Activated T-cell treated with anti-CD3 and anti-CD28 coated beads, Interleukin-2, amount 50 U/mL, for 48 hours (primary cell): ENCODE measurements around the gene ATXN7.

Experiments used
- DNase-seq, 2 experiments: peaks; one replicate each; pipeline ENCODE4 v3.0.0-alpha.2; 2020

The ATXN7 gene

GRCh38 chr3:63867225-63867624 is 3.6 kb downstream of the ATXN7 start:
- DNase-seq, result no peak

GRCh38 chr3:63869940-63870614 is 6.4 kb downstream of the ATXN7 start:
- DNase-seq, result no peak

DNA sequence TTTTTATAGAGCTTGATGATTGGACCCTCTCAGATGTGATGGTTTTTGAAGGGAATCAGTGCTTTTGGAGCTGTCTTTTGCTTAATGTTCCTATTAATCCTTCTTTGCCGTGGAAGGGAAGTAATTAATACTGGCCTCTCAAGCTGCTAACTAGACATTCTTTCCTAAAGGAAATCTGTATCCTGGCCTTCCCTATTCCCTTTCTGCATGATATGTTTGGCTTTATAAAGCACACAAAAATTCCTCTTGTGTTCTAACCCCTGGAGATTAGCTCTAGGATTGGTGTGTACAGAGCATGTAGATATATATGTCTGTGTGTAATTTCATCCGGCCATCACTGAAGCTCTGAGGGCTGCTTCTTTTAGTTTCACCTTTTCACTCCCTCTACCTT is 6.9 kb downstream of the ATXN7 start:
- DNase-seq, result no peak

GRCh38 chr3:63872135-63872924 is 8.7 kb downstream of the ATXN7 start:
- no peak for DNase-seq

- DNase-seq, result no peak
These were observed 11.1 kb downstream of the ATXN7 start for GRCh38 chr3:63874769-63875168.

DNA sequence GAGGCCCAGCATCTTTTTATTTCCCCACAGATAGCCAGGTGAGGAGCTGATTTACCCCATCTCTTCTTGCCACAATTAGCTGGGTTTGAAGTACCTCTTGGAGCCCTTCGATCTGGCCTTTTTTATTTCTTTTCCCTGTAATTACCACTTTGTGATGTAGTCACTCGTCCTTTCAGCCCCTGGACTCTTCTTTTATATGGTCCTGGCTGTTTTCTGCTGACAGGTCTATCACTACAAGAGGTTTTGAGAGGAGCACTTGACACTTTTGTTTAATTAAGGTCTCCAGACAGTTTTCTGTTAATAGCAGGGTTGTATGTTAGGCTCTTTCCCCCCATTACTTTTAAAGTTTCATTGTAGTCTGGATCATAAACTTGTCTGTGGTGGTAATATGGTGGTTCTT is 11.8 kb downstream of the ATXN7 start:
- DNase-seq, result no peak

GRCh38 chr3:63876260-63876659 is 12.6 kb downstream of the ATXN7 start:
- no peak for DNase-seq

DNA sequence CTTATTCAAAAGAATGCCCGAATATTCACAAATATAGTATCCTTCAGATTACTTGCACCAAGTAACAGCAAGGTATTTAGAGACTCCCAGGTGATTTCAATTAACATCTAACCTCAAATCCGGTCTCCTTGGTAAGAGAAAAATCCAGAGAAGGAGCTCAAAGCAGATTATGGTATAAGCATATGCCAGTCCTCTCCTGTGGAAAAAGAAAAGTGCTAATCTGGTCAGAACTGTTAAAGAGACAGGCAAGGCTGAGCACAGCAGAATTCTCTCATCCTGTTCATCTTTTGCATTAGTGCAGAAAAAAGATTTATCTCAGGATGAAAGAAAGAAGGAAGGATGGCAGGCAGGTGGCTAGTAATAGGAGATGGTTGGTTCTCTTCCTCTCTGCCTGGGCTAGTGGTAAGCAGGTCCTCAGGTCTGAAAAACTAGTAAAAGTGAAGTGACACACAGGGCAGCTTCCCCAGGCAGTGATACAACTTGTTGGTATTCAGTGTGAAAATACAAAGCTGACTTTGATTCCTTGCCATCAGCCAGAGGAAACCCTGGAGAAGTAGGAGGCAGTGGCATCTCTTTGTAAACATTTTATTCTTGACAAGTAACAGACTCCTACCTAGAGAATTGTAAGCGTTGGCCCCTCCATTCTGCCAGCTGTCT is 14.2 kb downstream of the ATXN7 start:
- no peak for DNase-seq

DNA sequence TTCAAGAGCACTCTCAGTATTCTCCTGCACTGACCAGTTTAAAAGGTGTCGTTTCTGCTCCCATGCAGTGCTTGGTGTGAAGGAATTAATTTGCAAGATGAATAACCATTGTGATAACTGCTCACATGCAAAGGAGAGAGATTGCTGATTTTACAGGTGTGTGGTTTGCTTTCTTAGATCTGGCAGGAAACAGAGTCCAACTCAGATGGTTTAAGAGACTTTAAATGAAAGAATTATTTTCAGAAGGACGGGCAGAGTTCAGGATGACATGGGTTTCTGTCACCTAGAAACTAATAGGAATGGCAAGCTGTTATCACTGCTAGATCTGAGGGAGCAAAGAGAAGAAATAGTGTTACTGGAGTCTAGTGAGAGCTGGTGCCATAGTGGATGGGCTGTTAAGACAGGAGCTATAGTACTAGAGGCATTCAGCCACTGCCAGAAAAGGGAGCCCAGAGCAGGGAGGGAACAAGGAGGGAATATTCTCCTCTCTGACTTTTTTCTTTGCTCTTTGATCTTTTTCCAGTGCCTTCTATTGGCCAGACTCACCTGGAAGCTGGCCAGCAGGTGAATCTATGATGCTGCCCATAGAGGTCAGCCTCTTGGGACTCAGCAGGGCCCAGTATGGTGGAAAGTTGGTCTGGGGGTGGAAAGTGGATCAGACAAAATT is 14.9 kb downstream of the ATXN7 start:
- DNase-seq, result no peak

DNA sequence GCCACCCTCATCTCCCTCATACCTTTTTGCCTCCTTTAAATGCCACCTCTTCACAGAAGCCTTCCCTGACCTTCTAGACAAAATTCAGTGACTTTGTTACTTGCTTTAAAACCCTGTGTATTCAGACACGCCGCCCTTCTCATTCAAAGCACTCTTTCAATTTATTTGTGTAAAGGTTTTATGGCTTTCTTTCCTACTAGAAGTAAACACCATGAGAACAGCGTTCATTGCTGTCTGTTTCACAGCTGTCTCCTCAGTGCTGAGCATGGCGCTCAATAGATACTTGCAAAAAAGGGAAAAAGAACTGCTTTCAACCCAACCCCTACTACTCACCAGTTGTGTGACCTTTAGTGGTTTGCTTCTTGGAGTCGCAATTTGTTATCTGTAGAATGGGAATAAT is 17.0 kb downstream of the ATXN7 start:
- DNase-seq, result no peak

GRCh38 chr3:63886858-63887257 is 23.2 kb downstream of the ATXN7 start:
- no peak for DNase-seq

DNA sequence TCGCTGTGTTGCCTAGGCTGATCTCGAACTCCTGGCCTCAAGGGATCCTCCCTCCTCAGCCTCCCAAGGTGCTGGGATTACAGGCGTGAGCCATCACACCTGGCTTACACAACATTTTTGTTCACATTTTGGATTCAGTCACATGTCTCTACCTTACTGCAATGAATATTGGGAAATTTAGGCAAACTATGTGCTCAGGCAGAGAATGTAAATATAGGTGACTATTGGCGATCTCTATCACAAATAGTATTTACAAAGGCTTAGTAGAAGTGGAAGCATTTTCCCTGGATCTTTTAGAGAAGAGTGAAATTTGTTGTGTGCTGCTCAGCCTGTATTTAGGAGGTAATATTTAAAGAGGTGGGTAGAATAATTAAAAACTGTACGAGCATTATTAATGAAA is 27.9 kb downstream of the ATXN7 start:
- no peak for DNase-seq

DNA sequence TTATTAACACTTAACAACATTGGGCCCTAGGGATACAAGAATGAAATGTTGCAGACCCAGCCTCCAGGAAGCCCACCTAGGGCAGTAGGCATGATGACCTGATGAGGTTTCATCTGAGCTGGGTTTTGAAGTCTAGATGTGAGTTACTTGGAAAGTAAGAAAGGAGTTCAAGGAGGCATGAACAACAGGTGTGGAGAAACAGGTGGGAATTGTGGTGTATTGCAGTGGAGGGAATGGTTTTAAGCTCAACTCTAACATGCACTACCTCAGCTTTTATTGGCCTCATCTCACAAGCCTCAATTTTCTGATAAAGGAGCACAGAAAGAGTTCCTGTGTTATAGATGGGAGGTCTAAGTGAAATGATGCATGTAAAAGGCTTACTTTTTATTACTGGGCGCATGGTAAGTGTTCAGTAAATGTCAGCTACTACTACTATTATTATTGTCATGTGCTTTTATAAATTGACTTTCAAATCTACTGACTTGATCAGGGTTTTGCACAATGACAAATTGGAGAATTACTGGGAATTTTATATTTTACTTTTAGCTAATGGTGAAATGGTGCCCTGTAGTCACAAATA is 29.2 kb downstream of the ATXN7 start:
- no peak for DNase-seq

- DNase-seq, result no peak
These were observed 31.9 kb downstream of the ATXN7 start for GRCh38 chr3:63895422-63896189.

DNA sequence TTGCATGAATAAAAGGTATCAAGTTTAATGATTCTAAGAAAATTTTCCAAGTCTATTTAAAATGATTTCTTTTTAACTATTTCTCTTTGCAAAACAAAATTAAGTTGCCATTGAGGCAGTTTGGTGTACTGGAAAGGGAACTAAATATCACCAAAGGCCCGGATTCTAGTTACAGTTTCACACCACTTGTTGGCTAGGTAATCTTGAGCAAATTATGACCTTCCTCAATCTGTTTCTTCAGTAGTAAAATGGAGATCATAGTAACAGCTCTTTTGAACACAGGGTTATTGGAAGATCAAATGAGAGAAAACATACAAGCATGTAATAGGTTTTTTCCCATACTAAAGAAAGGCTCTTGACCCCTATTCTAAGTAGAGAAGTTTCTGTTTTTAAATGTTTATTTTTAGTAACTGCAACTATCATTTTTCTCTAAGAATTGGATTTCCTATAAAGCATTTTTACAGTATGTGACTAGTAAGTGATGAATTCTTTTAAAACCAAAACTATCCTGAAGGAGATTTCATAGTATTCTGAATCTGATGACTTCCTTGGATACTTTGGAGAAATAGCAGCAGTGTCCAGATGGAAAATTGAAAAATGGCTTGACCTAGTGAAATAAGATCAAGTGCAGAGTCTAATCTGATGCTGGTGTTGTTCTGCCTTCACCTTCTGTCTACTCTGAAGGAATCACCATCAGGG is 32.8 kb downstream of the ATXN7 start:
- DNase-seq, result no peak

DNA sequence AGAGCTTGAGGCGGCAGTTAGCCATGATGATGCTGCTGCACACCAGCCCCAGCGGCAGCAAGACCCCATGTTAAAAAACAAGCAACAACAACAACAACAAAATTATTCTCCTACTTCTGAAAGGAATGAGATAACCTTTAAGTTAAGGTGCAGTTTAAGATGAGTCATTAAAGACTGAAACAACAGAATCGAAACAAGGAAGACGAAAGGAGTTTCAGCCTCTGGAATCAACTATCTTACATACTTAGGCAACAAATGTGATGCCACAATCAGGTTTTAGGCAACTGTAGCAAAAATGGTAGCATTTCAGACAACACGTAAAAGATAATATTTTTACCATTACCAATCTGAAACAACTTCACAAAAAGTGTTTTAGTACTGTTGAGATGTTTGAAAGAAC is 36.3 kb downstream of the ATXN7 start:
- DNase-seq, result no peak

- no peak for DNase-seq
These were observed 36.8 kb downstream of the ATXN7 start for GRCh38 chr3:63900459-63900858.

GRCh38 chr3:63905731-63906620 is 42.3 kb downstream of the ATXN7 start:
- DNase-seq, result no peak

- no peak for DNase-seq
These were observed 44.5 kb downstream of the ATXN7 start for GRCh38 chr3:63908081-63908736.

DNA sequence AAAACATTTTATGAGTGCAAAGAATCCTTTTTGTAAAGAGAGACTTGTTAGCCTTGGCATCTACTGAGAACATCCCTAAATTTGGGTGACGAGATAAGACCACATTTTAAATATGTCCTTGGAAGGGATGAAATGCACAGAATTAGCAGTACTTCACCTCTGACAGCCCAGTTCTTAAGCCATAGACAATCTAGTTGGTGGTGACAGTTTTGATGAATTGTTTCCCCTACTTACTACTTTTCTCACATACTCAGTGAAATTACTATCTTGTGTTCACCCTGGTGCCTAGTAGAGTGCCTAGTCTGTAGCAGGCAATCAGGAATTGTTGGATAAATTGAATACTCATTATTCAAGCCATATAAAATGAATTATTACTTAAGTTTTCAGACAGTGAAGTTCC is 45.1 kb downstream of the ATXN7 start:
- no peak for DNase-seq
